Ecto neural progenitor cell (in vitro differentiated cells): ENCODE measurements around the gene LPAR2.

Source experiments
- DNase-seq: peaks from one replicate; pipeline ENCODE4 v3.0.0-alpha.2; 2018; ENCODE audit warnings: low spot score

The LPAR2 gene

DNA sequence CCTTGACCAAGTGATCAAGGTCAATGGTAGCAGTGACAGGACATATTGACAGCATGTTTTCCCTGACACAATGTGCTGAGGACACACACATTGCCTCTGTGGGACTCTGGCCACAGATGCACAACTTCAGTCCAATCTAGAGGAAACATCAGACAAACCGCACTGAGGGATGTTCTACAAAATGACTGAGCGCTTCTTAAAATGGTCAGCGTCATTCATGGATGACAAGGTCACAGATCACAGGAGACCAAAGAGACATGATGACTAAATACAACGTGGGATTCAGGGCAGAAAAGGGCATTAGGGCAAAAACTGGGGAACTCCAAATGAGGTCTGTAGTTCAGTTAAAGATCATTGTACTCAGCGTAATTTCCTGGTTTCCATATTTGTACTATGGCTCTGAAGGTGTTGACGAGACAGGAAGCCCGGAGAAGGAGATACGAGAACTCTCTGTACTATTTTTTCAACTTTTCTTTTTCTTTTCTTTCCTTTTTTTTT lies 30.2 kb downstream of the LPAR2 start:
- DNase-seq: no peak

DNA sequence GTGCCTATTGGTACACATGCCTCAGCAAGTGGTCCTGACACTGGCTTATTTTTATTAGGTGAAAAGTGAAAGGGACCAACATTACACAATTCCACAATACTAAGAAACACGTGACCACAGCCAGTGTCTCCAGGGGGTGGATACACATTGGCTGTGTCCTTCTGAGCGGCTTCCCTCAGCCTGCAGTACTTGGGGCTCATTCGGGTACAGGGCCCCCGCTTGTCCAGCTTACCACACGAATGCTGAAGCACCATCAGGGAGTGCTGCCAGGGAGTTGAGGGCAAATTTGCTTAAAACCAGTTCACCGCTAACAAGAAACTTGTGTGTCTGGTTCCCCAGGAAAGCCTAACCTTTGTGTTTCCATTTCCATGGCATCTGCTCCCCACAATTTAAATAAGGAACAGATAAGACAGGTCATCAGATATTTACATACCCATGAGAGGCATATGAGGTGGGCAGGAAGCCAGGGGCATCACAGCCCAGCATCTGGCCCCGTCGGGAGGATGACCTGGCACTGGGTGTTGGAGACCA lies 32.8 kb downstream of the LPAR2 start:
- DNase-seq: no peak

DNA sequence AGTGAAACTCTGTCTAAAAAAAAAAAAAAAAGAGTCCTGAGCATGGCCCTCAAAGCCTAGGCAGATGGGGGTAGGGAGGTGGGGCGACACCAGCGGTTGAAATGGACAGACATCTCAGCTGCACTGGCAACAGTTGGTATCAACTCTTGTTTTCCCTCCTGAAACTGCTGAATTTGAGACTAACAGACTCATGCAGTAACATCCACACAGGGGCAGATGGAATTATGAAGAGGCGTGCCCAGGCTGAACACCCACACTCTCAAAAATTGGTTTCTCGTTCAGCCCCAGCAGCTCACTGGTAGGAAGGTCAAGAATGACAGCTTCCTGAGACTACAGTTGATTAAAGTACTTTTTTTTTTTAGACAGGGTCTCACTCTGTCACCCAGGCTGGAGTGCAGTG lies 33.6 kb downstream of the LPAR2 start:
- no peak for DNase-seq

DNA sequence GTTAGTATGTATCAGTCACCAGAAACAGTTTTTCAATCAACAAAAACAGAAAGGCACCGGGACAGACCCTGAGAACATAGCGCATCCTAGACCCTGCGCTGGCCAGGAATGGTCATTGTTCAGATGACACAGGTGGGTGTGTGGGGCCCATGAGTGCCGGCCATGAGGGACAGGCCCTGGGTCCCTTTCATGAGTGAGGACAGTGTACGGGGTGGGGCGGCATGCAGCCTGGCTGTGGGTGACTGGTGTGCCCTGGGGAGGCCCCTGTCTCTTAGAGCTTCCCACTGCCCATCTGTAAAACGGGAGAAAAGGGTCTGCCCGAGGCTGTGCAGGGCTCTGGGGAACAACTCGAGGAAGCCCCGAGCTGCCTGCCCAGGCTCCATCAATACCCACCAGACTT lies 35.3 kb downstream of the LPAR2 start:
- DNase-seq: no peak

DNA sequence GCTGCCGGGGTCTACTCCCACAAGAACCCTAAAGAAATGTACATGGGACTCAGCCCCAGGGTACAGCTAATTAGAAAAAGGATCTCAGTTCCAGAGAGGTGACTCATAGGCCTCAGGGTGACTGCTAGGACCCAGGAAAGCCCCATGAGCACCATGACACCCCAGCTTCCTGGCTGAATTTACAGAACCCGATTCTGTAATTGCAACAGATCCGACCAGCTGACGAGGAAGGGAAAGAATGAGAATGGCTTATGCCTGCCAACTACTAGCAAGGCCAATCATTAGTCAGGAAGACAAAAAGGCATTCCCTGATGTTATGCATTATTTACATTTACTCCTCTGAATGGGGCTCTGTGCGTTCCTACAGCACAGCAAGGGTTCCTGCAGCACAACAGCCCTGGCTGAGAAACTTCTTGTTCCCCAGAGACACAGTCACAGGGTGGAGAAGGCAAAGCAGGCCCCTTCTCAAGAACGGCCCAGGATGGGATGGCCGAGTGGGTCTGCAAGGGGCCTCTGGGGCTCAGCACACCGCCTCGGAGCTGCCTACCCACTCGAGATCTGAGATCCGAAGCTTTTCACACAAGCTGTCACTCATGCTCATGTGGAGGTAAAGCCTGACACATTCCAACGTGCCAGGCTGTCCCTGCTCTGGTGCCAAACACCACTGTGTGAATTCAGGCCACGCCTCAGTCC lies 36.7 kb downstream of the LPAR2 start:
- no peak for DNase-seq

DNA sequence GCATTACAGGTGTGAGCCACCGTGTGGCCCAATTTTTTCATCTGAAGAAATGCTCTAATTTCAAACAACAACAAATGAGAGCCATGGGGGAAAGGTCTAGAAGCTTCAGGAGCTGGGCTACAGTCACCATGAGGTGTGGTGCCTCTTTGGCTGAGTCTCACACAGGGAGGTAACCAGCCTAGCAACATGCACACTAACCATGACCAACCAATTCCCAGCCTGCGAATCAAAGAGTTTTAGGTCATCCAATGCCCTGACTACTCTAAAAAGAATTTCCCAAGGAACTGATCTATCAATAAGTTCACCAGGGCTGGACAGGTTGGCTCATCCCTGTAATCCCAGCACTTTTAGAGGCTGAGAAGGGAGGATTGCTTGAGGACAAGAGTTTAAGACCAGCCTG lies 39.5 kb downstream of the LPAR2 start:
- DNase-seq: no peak

DNA sequence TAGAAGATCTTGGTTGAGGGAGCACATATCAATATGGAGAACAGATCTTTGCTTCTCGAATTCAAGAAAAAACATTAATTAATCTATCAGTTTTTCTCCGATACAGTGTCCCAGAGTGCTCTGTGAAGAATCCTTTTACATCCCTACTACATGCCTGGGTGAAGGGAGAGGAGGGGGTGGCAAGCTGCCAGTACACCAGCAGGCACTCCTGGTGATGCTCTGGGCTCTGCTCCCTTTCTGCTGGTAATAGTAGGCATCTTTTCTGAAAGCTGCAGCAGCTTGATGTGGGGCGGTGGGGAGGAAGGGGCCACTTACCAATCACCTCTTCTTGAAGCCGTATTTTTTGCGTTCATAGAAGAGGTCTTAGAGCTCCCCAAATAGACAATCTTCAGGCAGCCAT lies 40.2 kb downstream of the LPAR2 start:
- DNase-seq: no peak

DNA sequence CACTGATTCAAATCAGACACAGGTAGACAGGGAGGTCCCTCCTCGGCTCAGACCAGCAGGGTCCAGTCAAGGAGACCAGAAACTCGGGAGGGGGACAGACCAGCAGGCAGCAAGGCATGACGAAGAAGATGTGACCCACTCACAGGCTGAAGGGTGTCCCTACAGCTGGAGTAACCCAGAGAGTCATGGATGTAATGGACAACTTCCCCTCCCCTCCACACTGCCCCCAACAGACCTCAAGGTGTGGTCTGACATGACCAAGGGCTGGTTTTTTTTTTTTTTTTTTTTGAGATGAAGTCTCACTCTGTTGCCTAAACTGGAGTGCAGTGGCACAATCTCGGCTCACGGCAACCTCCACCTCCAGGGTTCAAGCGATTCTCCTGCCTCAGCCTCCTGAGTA lies 43.7 kb downstream of the LPAR2 start:
- DNase-seq: no peak

DNA sequence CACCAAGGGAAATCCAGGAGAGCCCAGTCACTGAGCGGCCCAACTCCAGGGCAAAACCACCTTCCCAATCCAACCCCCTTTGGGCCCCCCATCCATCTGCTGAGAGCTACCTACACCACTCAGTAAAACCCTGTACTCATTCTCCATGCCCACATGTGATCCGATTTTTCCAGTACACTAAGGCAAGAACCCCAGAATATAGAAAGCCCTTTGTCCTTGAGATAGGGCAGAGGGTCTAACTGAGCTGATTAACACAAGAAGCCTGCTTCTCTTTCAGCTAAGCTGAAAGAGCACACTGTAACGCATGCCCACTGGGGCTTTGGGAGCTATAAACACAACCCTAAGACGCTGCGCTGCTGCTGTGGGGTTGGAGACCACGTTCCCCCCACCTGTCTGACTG lies 45.5 kb downstream of the LPAR2 start:
- no peak for DNase-seq

DNA sequence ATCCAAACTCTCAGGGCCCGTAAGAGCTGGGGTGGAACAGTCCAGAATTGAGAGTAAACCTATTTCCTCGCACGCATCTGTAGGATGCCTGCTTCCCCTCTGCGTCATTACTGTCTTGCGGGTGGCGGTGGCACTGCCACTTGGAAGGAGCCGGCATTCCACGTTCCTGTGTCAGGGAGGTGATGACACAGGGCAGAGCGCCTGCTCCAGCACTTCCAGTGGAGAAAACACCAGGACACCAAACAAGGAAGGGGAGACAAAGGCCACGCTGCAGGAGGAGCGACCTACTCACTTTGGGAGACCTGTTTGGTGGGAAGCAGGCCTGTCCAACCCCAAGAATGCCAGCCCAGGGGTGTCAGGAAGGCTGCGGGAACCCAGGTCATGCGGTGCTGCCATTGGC lies 46.6 kb downstream of the LPAR2 start:
- DNase-seq: no peak

DNA sequence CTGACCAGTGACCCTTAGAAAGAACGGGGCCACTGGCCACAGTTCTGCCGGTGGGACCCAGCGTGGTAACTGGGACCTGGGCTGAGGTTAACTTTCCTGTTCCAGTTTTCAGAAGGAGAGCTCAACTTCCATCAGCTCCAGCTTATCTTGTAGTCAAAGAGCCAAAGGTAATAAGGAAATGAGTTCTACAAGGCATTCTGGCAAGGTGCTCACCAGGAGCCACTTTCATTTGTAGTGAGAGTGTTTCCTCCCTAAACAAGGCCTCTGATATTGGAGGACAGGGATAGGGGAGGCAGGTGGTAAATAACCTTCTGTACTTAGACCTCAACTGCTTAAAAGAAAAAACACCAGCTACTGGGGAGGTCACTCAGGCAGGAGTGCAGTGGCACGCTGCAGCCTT lies 47.6 kb downstream of the LPAR2 start:
- no peak for DNase-seq

DNA sequence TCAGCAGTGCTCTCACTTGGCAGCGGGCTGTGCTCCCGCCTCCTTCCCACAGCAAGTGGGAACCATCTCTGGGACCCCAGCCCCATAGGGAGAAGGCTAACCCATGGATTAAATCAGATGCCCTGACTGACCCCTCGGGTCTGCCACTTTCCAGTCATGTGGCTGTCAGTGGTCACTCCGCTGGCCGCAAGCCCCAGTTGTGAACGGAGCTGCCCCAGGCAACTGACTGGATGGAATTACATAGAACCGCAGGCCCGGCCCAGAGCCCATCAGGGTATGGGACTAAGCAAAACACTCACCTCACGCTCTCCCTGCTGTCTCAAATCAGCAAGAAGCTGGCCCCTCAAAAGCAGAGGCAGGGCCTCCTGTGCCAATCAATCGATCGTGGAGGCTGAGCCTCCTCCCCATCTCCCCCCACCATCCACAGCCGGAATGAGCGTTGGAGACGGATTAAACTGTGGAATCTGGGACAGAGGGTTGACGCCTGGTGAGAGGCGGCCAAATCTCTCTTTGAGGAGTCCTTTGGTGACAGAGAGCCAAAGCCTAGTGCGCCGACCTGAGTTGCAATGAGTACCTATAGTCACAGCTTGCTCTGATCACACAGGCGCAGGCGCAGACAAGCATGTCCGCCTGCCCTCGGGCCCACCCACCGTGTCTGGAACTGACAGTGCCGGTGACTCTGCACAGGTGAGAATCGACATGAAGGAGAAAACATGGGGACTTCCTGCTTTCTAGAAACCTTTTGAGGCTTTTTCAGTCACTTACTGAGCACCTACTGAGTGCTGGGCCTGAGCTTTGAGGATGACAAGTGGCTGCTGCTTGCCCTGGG lies 48.3 kb downstream of the LPAR2 start:
- no peak for DNase-seq

DNA sequence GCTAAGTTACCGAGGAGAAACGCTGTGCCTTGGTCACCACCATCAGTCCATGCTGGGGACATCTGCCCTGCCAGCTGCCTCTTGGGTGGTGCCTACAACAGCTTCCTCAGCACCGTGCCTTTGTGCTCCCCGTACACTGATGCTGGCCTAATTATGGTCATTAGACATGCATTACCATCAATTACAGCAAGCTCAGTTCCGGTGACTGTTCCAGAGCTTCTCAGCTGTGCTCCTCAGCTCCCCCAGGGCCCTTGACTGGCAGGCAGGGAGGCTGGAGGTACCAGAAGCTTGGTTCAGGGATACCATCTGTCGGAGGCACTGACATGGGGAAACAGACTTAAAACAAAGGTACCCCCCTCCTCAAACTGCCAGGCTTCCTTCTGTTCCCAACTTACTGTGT lies 49.8 kb downstream of the LPAR2 start:
- DNase-seq: no peak

DNA sequence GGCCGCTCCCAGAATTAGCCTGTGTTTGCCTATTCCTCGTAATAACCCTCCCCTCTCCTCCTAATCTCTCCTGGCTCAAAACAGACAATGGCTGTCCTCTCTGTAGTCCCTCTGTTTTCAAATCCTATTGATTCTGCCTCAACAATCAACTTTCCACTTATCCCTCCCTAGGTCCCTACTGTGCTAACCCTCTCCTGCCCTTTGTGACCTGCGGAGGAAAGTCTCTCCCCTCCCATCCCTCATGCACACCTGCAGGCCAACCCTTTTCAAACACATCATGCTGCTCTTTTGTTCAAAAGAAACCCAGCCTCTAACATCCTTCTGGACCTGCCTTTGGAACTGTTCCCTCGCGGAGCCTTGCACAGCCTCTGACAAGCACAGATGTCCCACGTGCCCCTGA lies 52.6 kb downstream of the LPAR2 start:
- no peak for DNase-seq
